GM19238 (cell line): Measurements from ENCODE around the gene YPEL5.
"Not testable (repeated sequence)": the region's sequence is repeated elsewhere in the genome, so short reads cannot be mapped to it uniquely, and the experiment has no call there.

ENCODE experiments used
- DNase-seq: peaks from one replicate; pipeline ENCODE4 v3.0.0; 2011; ENCODE audit warnings: low spot score; ENCODE audit not compliant: insufficient read length

Gene YPEL5

GRCh38 chr2:30136764-30137444 is 9.9 kb upstream of the YPEL5 start:
- DNase-seq: no peak

DNA sequence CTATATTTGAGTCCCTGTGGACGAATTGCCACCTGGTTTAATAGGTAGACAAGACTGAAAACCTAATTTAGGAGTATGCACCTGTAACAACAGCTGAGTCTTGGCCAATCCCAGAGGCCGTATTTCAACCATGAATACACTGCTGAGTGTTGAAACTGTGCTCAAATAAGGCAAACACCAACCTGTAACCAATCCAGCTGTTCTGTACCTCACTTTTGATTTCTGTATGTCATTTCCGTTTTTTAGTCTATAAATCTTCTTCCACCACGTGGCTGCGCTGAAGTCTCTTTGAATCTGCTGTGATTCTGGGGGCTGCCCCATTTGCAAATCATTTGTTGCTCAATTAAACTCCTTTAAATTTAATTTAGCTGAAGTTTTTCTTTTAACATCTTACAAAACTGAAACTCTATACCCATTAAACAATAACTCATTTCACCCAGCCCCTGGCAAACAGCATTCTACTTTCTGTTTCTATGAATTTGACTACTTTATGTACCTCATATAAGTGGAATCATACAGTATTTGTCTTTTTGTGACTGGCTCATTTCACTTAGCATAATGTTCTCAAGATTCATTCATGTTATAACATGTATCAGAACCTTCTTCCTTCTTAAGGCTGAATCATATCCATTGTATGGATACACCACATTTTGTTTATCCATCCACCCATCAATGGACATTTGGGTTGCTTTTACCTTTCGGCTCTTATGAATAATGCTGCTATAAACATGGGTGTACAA is 7.5 kb upstream of the YPEL5 start:
- DNase-seq: no peak

GRCh38 chr2:30141136-30141535 is 5.7 kb upstream of the YPEL5 start:
- no peak for DNase-seq

DNA sequence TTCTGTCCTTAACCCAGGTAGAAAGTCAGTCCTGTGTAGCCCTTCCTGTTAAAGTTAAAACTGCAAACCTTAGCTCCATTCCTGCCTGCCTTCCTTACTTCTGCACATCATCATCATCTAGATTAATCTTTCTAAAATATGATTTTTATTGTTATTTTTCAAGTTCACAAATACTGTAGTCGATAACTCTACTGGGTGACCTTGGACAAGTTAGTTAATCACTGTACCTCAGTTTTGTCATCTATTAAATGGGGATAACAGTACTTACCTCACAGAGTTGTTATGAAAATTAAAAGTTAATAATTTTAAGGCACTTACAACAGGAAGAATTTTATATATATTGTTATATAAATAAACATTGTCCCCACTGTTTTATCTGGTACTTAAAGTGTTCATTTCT is 2.5 kb upstream of the YPEL5 start:
- DNase-seq: no peak

DNA sequence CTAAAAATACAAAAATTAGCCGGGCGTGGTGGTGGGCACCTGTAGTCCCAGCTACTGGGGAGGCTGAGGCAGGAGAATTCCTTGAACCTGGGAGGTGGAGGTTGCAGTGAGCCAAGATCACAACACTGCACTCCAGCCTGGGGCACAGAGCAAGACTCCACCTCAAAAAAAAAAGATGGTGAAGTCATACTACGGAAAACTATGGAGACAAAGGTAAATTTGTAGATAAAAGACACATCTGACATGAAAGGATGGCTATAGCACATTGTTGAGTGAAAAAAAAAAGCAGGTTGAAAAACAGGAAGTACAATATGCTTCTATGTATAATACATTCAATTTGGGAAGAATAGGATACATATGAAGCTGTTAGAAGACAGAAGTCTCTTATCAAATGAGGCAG is 1.9 kb upstream of the YPEL5 start:
- DNase-seq: not testable (repeated sequence)

DNA sequence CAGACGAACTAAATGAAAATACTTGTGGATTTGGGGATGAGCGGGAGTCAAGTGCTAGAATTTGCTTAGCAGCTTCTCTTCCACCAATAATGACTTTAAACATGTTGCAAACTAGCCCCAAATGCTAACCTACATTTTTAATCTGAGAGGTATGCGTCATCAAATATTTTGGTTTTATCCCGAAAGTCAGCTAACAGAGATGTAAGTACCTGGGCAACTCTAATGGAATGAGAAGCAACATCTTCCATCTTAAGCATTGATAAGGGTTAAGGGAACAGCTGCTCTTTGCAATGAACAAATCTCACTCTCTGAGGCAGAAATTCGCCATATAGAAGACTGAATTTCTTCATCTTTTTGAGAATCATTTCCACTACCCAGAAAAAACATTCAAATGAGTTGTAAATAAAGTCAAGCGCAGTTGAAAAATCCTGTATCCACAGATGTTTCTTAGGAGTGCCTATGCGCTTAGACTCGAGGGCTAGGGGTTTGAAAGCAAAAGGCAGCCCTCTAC is 926 bp upstream of the YPEL5 start:
- no peak for DNase-seq

GRCh38 chr2:30147196-30147714 is 448 bp downstream of the YPEL5 start:
- DNase-seq: no peak

DNA sequence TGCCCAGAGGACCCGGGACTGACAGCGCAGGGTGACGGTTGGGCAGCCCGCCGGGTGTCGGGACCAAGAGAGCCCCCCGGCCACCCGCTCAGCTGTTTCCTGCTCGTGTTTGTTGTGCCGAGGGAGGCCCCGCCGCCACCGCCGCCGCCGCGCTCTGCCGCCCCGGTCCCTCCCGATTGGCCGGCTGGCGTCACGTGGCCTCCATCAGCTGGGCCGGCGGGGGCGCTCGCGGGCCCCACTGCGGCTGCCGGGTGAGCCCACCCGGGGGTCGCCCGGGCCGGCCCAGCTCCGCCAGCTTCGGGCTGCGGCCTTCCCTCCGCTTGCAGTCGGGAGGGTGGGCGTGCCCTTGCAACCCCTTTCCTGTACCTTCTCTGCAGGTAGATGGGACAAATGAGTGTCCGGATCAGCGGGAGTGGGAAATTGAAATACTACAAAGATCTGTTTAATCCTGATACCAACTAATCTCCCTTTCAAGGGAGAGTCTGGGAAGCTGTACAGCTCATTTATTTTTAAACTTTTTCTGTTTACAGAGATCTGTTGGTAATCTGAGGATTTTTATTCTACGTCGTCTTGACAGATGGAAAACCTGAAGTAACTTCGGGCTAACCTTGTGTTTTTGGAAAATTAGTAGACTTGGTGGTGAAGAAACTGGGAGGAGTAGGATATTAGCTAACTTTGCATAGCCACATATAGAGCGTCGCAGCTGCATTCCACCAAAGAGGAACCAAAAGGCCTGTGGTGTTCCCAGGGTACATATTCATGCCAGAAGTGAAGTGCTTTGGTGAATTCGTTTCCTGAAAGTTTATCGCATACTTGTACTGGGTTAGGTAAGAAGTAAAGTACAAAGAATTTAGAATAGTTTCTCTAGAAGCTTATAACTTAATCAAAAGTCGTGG is 1.2 kb downstream of the YPEL5 start:
- peak; percentile 75 for DNase-seq

- no peak for DNase-seq
Measured at GRCh38 chr2:30148850-30149249, 2.0 kb downstream of the YPEL5 start.

- DNase-seq: no peak
Measured at GRCh38 chr2:30149513-30149912, 2.7 kb downstream of the YPEL5 start.

DNA sequence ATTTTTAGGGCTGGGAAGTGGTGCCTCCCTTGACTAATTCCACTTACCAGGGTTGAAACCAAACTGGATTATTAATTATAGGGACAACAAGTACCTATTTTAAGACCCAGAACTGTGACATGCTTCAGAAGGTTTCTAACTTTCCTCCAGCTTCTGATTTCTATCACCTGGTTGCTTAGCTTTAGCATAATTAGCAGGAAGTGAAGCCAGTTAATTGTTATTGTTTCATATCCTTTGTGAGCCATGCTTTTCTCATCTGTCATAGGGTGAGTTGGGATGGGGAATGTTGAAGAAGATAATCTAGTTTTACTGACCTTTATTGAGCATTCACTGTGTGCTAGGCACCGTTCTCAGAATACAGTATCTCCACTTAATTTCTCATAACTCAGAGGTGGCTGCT is 3.2 kb downstream of the YPEL5 start:
- DNase-seq: no peak

DNA sequence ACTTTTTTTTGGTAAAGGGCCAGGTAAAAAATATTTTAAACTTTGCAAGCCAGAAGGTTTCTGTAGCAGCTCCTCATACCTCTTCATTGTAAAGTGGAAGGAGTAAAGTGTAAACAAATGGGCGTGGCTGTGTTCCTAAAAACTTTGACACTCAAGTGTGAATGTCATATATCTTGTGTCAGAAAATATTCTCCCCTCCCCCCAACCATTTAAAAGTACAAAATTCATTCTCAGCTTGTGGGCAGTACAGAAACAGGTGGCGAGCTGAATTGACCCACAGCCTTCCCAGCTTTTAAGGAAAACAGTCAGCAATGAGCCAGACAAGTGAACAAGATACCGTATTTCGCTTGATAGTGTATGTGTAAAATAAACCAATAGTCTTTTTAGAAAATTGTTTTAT is 4.0 kb downstream of the YPEL5 start:
- DNase-seq: no peak

DNA sequence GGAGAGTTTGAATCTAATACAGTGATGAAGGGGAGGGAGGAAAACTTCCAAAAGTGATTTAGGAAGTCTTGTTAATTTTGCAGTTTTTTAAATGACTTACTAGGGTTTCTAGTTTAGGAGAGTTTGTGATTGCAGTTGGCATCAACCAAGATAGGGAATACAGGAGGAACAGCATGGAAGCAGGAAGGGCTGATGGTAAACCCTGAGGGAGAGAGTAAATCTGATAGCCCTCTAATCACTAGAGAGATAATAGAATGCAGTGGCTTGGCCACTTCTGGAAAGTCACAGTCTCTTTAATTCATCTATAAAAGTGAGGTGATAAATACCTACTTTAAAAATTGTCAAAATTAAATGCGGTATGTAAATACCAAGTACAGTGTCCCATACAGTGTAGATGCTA is 5.6 kb downstream of the YPEL5 start:
- DNase-seq: no peak

DNA sequence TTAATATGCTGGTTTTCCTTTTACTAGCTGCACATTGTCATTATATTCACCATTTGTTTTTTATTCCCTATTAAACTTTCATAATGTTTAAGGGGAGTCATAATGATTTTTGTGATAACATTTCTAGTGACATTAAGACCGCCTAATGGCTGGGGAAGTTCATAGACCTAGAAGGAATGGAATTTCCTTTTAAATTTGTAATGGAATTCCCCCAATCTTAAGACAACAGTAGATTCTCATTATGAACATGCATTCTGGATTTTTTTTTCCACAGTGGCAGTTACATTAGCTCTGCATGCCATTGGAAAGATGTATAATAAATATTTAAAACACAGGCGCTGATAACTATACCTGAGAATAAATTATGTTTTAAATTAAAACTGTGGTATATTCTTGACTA is 8.4 kb downstream of the YPEL5 start:
- no peak for DNase-seq

GRCh38 chr2:30155889-30156658 is 9.3 kb downstream of the YPEL5 start:
- no peak for DNase-seq

DNA sequence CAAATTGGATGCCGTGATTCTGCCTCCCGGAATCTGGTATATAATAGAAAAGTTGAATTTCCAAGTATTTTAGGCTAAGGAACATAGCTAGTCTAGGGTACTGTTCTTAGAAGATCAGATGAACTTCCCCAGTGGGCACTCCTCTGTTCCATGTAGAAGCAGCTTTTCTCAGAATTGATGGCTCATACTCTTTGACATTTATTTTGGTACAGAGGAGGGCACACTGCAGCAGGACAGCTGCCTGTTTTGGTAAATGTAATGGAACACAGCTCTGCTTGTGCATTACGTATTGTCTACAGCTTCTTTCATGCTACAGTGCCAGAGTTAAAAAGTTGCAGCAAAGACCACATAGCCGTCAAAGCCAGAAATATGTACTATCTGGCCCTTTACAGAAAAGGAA is 10.8 kb downstream of the YPEL5 start:
- no peak for DNase-seq

- DNase-seq: no peak
Measured at GRCh38 chr2:30159766-30160165, 13.0 kb downstream of the YPEL5 start.

GRCh38 chr2:30161929-30162706 is 15.3 kb downstream of the YPEL5 start:
- no peak for DNase-seq

GRCh38 chr2:30162806-30163205 is 16.0 kb downstream of the YPEL5 start:
- no peak for DNase-seq
